Testis (tissue), 2 donors: ENCODE measurements around the gene PIH1D1.
"Not testable (repeated sequence)": the region's sequence is repeated elsewhere in the genome, so short reads cannot be mapped to it uniquely, and the experiment has no call there.

Experiments
- CTCF ChIP-seq, 3 experiments: fragments of 450-650 bp in 2 of 3; fragments of 200-600 bp in 1 of 3; sonication (generic) in 1 of 3; IDR thresholded peaks; one replicate each; pipeline ENCODE4 v1.5.1; 2016 to 2019; ENCODE audit warnings: antibody characterized with exemption in 3 of 3, mild to moderate bottlenecking in 2 of 3, moderate library complexity in 1 of 3
- POLR2A ChIP-seq: fragments of 450-650 bp; IDR thresholded peaks from one replicate; pipeline ENCODE4 v1.6.1; 2017; ENCODE audit warnings: antibody characterized with exemption, mild to moderate bottlenecking, moderate library complexity

- TF ChIP-seq CTCF (IDR thresholded peaks at IDR 0.05); POLR2A: not testable (repeated sequence)
Observed at GRCh38 chr19:49473501-49473867, 21.9 kb upstream of the PIH1D1 start.
